Body of pancreas (tissue), 4 donors: ENCODE results near the gene PDE10A. TPM values are rescaled to one million over a fixed set of nuclear protein-coding genes. Genes with fewer than 3 reads are reported as not detected.

ENCODE experiments used
- ATAC-seq: fragments of 150-250 bp; one replicate; pipeline ENCODE4 v1.9.1; 2016
- DNase-seq, 4 donors: peaks; one replicate each; pipeline ENCODE4 v3.0.0-alpha.2; 2019
- H3K27ac ChIP-seq, 4 donors: fragments of 200-600 bp; sonication (generic); 1 replicate in 3 of 4; 2 replicates in 1 of 4; pipeline versions ENCODE4 v1.5.1 to v1.6.1; 2016 to 2019; ENCODE audit warnings: mild to moderate bottlenecking in 1 of 4, mixed read lengths in 1 of 4, moderate library complexity in 1 of 4
- H3K27me3 ChIP-seq, 2 donors: fragments of 200-600 bp; sonication (generic); one replicate each; pipeline ENCODE4 v1.6.0; 2016; ENCODE audit warnings: mild to moderate bottlenecking in 1 of 2
- H3K36me3 ChIP-seq, 2 donors: fragments of 200-600 bp; sonication (generic); replicated peaks in 1 of 2; 2 replicates each; pipeline ENCODE4 v1.5.1; 2016; ENCODE audit warnings: low read depth in 2 of 2; ENCODE audit not compliant: insufficient read depth in 1 of 2
- H3K4me1 ChIP-seq: fragments of 200-600 bp; sonication (generic); one replicate; pipeline ENCODE4 v1.6.0; 2016
- H3K4me3 ChIP-seq, 2 donors: fragments of 200-600 bp; sonication (generic); 1 replicate in 1 of 2; 2 replicates in 1 of 2; pipeline ENCODE4 v1.5.1; 2016 to 2019
- H3K9me3 ChIP-seq, 3 donors: fragments of 200-600 bp; sonication (generic); 1 replicate in 2 of 3; 2 replicates in 1 of 3; pipeline ENCODE4 v1.5.1; 2016
- CTCF ChIP-seq, 7 experiments: fragments of 450-650 bp in 4 of 7; fragments of 200-600 bp in 3 of 7; sonication (generic) in 3 of 7; IDR thresholded peaks; one replicate each; pipeline ENCODE4 v1.5.1; 2016 to 2019; ENCODE audit warnings: antibody characterized with exemption in 7 of 7
- POLR2A ChIP-seq, 3 donors: fragments of 450-650 bp; IDR thresholded peaks; one replicate each; pipeline ENCODE4 v1.6.1; 2016; ENCODE audit warnings: antibody characterized with exemption in 3 of 3, mild to moderate bottlenecking in 2 of 3
- WGBS, 2 donors: methylation state at CpG; one replicate each; pipeline ENCODE4 v1.1.5; 2017; 5-methylcytosine and 5-hydroxymethylcytosine counted together
- intact Hi-C: fragments of 100-400 bp; cut with DNase I; formaldehyde crosslinking; loops from one replicate; pipeline ENCODE4 v1.15.1; 2023
- total RNA-seq, 2 donors: library from RNA; depleted of rRNA; stranded (reverse); fragments of >200 nt; gene quantifications; one replicate each; pipeline ENCODE4 v1.1.0, GENCODE V29; 2016

PDE10A gene
- total RNA-seq, 2 donors from 2014 or later, result 3.9 to 16.8 TPM

- Histone ChIP-seq H3K36me3 (no peaks in the 10 kb centered on the region), H3K4me3 (no peak overlapping the region), H3K4me1 (no peaks in the 10 kb centered on the region), H3K9me3 (no peaks in the 10 kb centered on the region), H3K27me3 (no peaks in the 10 kb centered on the region), H3K27ac (no peak overlapping the region)
- no peak for DNase-seq
- 64 to 70% methylated on average over 4 of the region's 4 CpGs for WGBS, 2 donors
- ATAC-seq, result no peak
- intact Hi-C loops, result no loop called here
- TF ChIP-seq CTCF (IDR thresholded peaks at IDR 0.05) (no peak), POLR2A (IDR thresholded peaks at IDR 0.05) (no peak)
Measured at GRCh38 chr6:165497472-165497871, 165.6 kb downstream of the PDE10A start.

- peaks cover 10% of the 10 kb centered on the region for H3K4me1 ChIP-seq
- TF ChIP-seq POLR2A (IDR thresholded peaks at IDR 0.05), result no peak
- ATAC-seq, result no peak
- no peak overlapping the region for H3K27ac ChIP-seq
- DNase-seq, result no peak
- H3K36me3 ChIP-seq, result no peaks in the 10 kb centered on the region
- H3K4me3 ChIP-seq, result no peak overlapping the region
- intact Hi-C loops, result no loop called here
- no peaks in the 10 kb centered on the region for H3K9me3 ChIP-seq
- WGBS, 2 donors, result 71 to 83% methylated on average over 2 to 9 of the region's 9 CpGs
- H3K27me3 ChIP-seq, result no peaks in the 10 kb centered on the region
Measured at GRCh38 chr6:165488624-165489295, 174.3 kb downstream of the PDE10A start.

- H3K4me3 ChIP-seq, result no peak overlapping the region
- peaks cover 10% of the 10 kb centered on the region for H3K4me1 ChIP-seq
- no peak for DNase-seq
- H3K36me3 ChIP-seq, result no peaks in the 10 kb centered on the region
- H3K9me3 ChIP-seq, result no peaks in the 10 kb centered on the region
- TF ChIP-seq CTCF (IDR thresholded peaks at IDR 0.05) (no peak), POLR2A (IDR thresholded peaks at IDR 0.05) (no peak)
- ATAC-seq, result no peak
- no peak overlapping the region for H3K27ac ChIP-seq
- intact Hi-C loops, result no loop called here
- H3K27me3 ChIP-seq, result no peaks in the 10 kb centered on the region
Measured at GRCh38 chr6:165487950-165488349, 175.1 kb downstream of the PDE10A start.

- 66 to 67% methylated on average over 4 of the region's 4 CpGs for WGBS, 2 donors
- intact Hi-C loops, result no loop called here
- Histone ChIP-seq H3K27me3 (no peaks in the 10 kb centered on the region), H3K27ac (no peak overlapping the region), H3K36me3 (no peaks in the 10 kb centered on the region), H3K9me3 (no peaks in the 10 kb centered on the region), H3K4me3 (no peak overlapping the region), H3K4me1 (peaks cover 10% of the 10 kb centered on the region)
- no peak for ATAC-seq
- DNase-seq, result no peak
- TF ChIP-seq POLR2A (IDR thresholded peaks at IDR 0.05) (no peak), CTCF (IDR thresholded peaks at IDR 0.05) (no peak)
Measured at GRCh38 chr6:165487347-165487746, 175.7 kb downstream of the PDE10A start.

- no peak for ATAC-seq
- WGBS, 2 donors, result 27 to 35% methylated on average over 22 of the region's 22 CpGs
- no peak overlapping the region for H3K4me3 ChIP-seq
- intact Hi-C loops, result no loop called here
- H3K27me3 ChIP-seq, result no peaks in the 10 kb centered on the region
- H3K36me3 ChIP-seq, result no peaks in the 10 kb centered on the region
- no peak overlapping the region for H3K27ac ChIP-seq
- no peak for TF ChIP-seq CTCF (IDR thresholded peaks at IDR 0.05)
- TF ChIP-seq POLR2A (IDR thresholded peaks at IDR 0.05), result no peak
- peaks cover 10% of the 10 kb centered on the region for H3K4me1 ChIP-seq
- DNase-seq, result peak in 1 of 4 donors; percentile 10
- no peaks in the 10 kb centered on the region for H3K9me3 ChIP-seq
Measured at GRCh38 chr6:165486183-165487137, 176.6 kb downstream of the PDE10A start.
